DND-41 (cell line): ENCODE results near the gene FGF11.

ENCODE experiments used
- EZH2 ChIP-seq: IDR thresholded peaks from 3 replicates; pipeline ENCODE4 v1.6.1; 2012; ENCODE audit warnings: borderline replicate concordance, low read depth, mild to moderate bottlenecking, moderate library complexity, low read length, inconsistent platforms; ENCODE audit not compliant: severe bottlenecking
- TF ChIP-seq, protein P1 (sequence below): IDR thresholded peaks from 2 replicates; pipeline ENCODE4 v1.5.1; 2012; ENCODE audit warnings: borderline replicate concordance, low read length, moderate library complexity, mild to moderate bottlenecking; ENCODE audit not compliant: poor library complexity, severe bottlenecking; ENCODE audit errors: extremely low read depth

DNA sequence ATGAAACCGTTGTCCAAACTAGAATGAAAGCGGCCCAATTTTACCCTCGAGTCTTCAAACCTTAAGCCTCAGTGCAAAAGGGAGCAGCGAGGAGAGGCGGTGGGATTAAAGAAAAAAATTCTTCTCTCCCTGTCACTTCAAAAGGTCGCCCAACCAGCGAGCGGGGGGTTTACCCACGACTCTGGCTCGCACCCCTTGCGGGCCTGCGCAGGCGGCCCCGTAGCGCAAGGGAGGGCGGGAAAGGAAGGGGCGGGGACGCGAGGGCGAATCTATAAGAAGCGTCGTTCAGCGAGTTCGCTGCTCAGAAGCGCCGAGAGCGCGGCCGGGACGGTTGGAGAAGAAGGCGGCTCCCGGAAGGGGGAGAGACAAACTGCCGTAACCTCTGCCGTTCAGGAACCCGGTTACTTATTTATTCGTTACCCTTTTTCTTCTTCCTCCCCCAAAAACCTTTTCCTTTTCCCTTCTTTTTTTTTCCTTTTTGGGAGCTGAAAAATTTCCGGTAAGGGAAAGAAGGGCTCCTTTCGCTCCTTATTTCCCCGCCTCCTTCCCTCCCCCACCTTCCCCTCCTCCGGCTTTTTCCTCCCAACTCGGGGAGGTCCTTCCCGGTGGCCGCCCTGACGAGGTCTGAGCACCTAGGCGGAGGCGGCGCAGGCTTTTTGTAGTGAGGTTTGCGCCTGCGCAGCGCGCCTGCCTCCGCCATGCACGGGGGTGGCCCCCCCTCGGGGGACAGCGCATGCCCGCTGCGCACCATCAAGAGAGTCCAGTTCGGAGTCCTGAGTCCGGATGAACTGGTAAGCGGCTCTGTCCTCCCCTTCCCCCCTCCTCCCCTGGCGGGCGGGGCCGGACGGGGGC lies 45.0 kb downstream of the FGF11 start, which contains the start of gene POLR2A:
- TF ChIP-seq, protein P1, sequence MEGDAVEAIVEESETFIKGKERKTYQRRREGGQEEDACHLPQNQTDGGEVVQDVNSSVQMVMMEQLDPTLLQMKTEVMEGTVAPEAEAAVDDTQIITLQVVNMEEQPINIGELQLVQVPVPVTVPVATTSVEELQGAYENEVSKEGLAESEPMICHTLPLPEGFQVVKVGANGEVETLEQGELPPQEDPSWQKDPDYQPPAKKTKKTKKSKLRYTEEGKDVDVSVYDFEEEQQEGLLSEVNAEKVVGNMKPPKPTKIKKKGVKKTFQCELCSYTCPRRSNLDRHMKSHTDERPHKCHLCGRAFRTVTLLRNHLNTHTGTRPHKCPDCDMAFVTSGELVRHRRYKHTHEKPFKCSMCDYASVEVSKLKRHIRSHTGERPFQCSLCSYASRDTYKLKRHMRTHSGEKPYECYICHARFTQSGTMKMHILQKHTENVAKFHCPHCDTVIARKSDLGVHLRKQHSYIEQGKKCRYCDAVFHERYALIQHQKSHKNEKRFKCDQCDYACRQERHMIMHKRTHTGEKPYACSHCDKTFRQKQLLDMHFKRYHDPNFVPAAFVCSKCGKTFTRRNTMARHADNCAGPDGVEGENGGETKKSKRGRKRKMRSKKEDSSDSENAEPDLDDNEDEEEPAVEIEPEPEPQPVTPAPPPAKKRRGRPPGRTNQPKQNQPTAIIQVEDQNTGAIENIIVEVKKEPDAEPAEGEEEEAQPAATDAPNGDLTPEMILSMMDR, result no peak
- TF ChIP-seq EZH2, result no peak
